Measurements from ENCODE around the gene RSPH1. TPM values are rescaled to one million over a fixed set of nuclear protein-coding genes. Genes with fewer than 3 reads are reported as not detected.
A peak's percentile ranks its signal among the peaks of the same experiment; 100 is the strongest.

Gene RSPH1
- total and polyA plus RNA-seq, 2 of the 8 experiments (the other 6 are each of a cell fraction or from before 2014, with no cell fraction given) = 0.24 TPM; not detected in 1

DNA sequence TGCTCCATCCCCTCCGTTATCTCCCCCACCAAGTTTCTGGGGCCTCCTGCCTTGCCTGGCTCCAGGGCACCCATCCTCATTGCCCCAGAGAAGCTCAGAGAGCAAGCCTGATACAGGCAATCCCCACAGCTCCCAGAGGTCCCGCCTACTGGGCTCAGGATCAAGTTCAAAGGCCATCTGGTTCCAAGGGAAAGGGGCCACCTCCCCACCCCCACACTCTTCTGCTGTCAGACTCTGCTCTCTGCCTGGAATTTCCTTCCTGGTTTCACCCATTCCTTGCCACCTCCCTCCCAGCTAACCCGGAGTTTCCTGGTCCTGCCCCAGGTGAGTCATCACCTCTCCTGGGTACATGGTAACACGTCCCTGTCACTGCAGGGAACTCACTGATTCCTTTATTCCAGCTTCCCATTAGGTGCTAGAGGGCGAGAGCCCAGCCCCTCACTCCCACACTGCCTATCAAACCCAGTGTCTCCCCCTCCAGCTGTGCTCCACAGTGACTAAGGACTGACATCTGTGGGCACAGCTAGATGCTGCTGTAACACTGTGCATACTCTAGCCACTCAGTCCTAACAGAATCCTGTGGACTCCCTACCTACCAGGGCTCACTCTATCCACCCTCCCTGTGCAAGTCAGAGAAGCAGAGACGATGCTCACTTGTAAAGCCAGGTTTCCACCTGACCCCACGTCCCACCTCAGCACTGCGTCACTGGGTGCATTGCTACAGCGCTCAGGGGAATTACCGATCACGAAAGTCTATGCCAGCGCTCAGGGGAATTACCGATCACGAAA, 21.8 kb downstream of the RSPH1 start:
- H3K18ac ChIP-seq (ENCODE audit: extremely low read depth, low read length) = no peak overlapping the region
- WGBS, 2 experiments (ENCODE audit: extremely low coverage in 1 of 2, insufficient coverage in 1 of 2, insufficient read length in 1 of 2, insufficient replicate concordance in 2 of 2, low coverage in 1 of 2, low lambda C conversion rate in 2 of 2, missing lambda C conversion rate in 1 of 2) = 64% methylated on average over 14 of the region's 14 CpGs; no CpG with 5 or more reads in 1 of the 2 experiments
- ChIA-PET POLR2A (ENCODE audit: partially characterized antibody) (interaction anchor here (0.7 to 0.9 kb wide), 2 partner anchors 8 to 22 kb away, joined by 3 read pairs; partner anchors contain the start of gene RSPH1), CTCF (ENCODE audit: partially characterized antibody) (interaction anchor here (0.5 to 2.8 kb wide), 9 partner anchors 9 to 1137 kb away, joined by 3 to 7 read pairs (median 3); partner anchors contain the start of gene RSPH1)
- H3K27me3 ChIP-seq (replicated peaks in 1 of 4; ENCODE audit: control insufficient read depth in 3 of 4, extremely low read depth in 1 of 4, insufficient read depth in 3 of 4, low read length in 3 of 4) = no peaks in the 10 kb centered on the region
- DNase-seq (ENCODE audit: low read depth in 1 of 2, low spot score in 2 of 2) (no peak), FAIRE-seq (no peak)
- H3K56ac ChIP-seq (replicated peaks; ENCODE audit: insufficient read length, low read depth, low read length) = no peak overlapping the region
- no peaks in the 10 kb centered on the region for H3K23me2 ChIP-seq (ENCODE audit: low read depth, low read length)
- no peak overlapping the region; a peak in 2 of 4 replicates for H3K4me2 ChIP-seq (ENCODE audit: insufficient read depth in 1 of 2, low read depth in 2 of 2, low read length in 2 of 2)
- H4K5ac ChIP-seq (ENCODE audit: insufficient read length, low read depth, low read length) = no peak overlapping the region
- H2BK5ac ChIP-seq (ENCODE audit: low read depth, low read length) = peak overlapping the region; percentile 44; the same call in 1 of the 2 replicates
- no peak overlapping the region for H2AK5ac ChIP-seq (ENCODE audit: low read depth, low read length)
- H2BK20ac ChIP-seq (ENCODE audit: low read length) = no peak overlapping the region
- no peak overlapping the region for H2AFZ ChIP-seq (ENCODE audit: low read length)
- H4K8ac ChIP-seq (ENCODE audit: extremely low read depth, insufficient read depth, low read length) = no peak overlapping the region
- no peak overlapping the region for H2BK120ac ChIP-seq (replicated peaks; ENCODE audit: low read depth, low read length)
- no peak overlapping the region for H3K4ac ChIP-seq (replicated peaks; ENCODE audit: insufficient read length, low read depth, low read length)
- no peak overlapping the region for H3K27ac ChIP-seq (ENCODE audit: low read depth, low read length)
- peaks cover 3 to 9% (median 5%) of the 10 kb centered on the region in 4 experiments; a peak in 5 of 7 replicates for H3K4me1 ChIP-seq (replicated peaks in 1 of 4; ENCODE audit: control insufficient read depth in 3 of 4, insufficient read depth in 4 of 4, low read length in 3 of 4)
- no peak overlapping the region; the same call in 1 of the 2 replicates for H2BK15ac ChIP-seq (ENCODE audit: low read length)
- H3K79me2 ChIP-seq (ENCODE audit: control insufficient read depth in 1 of 2, insufficient read depth in 2 of 2, low read length in 2 of 2) = no peaks in the 10 kb centered on the region
- no peaks in the 10 kb centered on the region for H4K20me1 ChIP-seq (replicated peaks in 1 of 2; ENCODE audit: control insufficient read depth in 1 of 2, insufficient read depth in 2 of 2, low read length in 2 of 2)
- H3K36me3 ChIP-seq (ENCODE audit: control insufficient read depth in 2 of 4, insufficient read depth in 4 of 4, low read length in 3 of 4) = no peaks in the 10 kb centered on the region
- H3K14ac ChIP-seq (ENCODE audit: insufficient read length) = no peak overlapping the region
- H3K9me3 ChIP-seq (ENCODE audit: insufficient read depth in 2 of 2, low read depth in 1 of 2, low read length in 1 of 2) = no peaks in the 10 kb centered on the region
- no peak overlapping the region for H2BK12ac ChIP-seq (ENCODE audit: low read depth, low read length)
- H3K79me1 ChIP-seq (ENCODE audit: low read depth, low read length) = no peaks in the 10 kb centered on the region
- H4K91ac ChIP-seq (replicated peaks; ENCODE audit: insufficient read length, low read length) = peak overlapping the region; percentile 60
- H3K9ac ChIP-seq (replicated peaks in 1 of 4; ENCODE audit: extremely low read depth in 1 of 4, low read depth in 3 of 4, low read length in 3 of 4) = no peak overlapping the region; a peak in 1 of 7 replicates
- no peak overlapping the region for H3K23ac ChIP-seq (ENCODE audit: insufficient read length)
- no peak overlapping the region for H3K4me3 ChIP-seq (ENCODE audit: extremely low read depth in 1 of 4, insufficient read depth in 2 of 4, low read depth in 3 of 4, low read length in 4 of 4)
- TF ChIP-seq TBP (IDR thresholded peaks at IDR 0.05; ENCODE audit: low read depth, low read length) (no peak), SAP30 (IDR thresholded peaks at IDR 0.05; ENCODE audit: insufficient read depth, insufficient replicate concordance, low read length) (no peak), TEAD4 (IDR thresholded peaks at IDR 0.05; ENCODE audit: low read depth, low read length) (peak; percentile 21; the same call in 1 of the 2 replicates), SP4 (IDR thresholded peaks at IDR 0.05; ENCODE audit: low read length) (no peak), SP2 (IDR thresholded peaks at IDR 0.05; ENCODE audit: low read length) (no peak)
- TF ChIP-seq, protein P1, sequence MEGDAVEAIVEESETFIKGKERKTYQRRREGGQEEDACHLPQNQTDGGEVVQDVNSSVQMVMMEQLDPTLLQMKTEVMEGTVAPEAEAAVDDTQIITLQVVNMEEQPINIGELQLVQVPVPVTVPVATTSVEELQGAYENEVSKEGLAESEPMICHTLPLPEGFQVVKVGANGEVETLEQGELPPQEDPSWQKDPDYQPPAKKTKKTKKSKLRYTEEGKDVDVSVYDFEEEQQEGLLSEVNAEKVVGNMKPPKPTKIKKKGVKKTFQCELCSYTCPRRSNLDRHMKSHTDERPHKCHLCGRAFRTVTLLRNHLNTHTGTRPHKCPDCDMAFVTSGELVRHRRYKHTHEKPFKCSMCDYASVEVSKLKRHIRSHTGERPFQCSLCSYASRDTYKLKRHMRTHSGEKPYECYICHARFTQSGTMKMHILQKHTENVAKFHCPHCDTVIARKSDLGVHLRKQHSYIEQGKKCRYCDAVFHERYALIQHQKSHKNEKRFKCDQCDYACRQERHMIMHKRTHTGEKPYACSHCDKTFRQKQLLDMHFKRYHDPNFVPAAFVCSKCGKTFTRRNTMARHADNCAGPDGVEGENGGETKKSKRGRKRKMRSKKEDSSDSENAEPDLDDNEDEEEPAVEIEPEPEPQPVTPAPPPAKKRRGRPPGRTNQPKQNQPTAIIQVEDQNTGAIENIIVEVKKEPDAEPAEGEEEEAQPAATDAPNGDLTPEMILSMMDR (IDR thresholded peaks at IDR 0.05; ENCODE audit: control extremely low read depth in 1 of 3, insufficient read depth in 1 of 3, low read depth in 1 of 3, low read length in 3 of 3) = no peak
- TF ChIP-seq, protein P2, sequence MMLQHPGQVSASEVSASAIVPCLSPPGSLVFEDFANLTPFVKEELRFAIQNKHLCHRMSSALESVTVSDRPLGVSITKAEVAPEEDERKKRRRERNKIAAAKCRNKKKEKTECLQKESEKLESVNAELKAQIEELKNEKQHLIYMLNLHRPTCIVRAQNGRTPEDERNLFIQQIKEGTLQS (IDR thresholded peaks at IDR 0.05; ENCODE audit: insufficient read depth, low read depth, low read length) = no peak

Data from H1 (cell line).